HCT116 (cell line): Measurements from ENCODE around the gene P4HB. TPM values are rescaled to one million over a fixed set of nuclear protein-coding genes. Genes with fewer than 3 reads are reported as not detected.
"Not testable (repeated sequence)": the region's sequence is repeated elsewhere in the genome, so short reads cannot be mapped to it uniquely, and the experiment has no call there.

Source experiments
- ATAC-seq: fragments of 200-7000 bp; cut with Tn5 transposase; 2 replicates; pipeline ENCODE4 v1.9.1; 2020; ENCODE audit warnings: mild to moderate bottlenecking, moderate library complexity
- BruUV-seq: library from RNA; stranded (reverse); fragments of 400-500 nt; replicated peaks from 2 replicates; lab custom pipeline; 2021; lab: Mats Ljungman, UMichigan
- CTCF ChIA-PET: fragments of 300-600 bp; sonication (Branson Sonifier 250); formaldehyde crosslinking; loops from one replicate; lab custom pipeline; 2021; ENCODE audit warnings: antibody characterized with exemption; lab: Charles Lee
- POLR2A ChIA-PET: fragments of 300-600, 350-600 bp; sonication (Branson Sonifier 250); formaldehyde crosslinking; loops from one replicate; lab custom pipeline; 2021; ENCODE audit warnings: antibody characterized with exemption; lab: Charles Lee
- RAD21 ChIA-PET, 2 experiments: fragments of 300-600 bp; sonication (Branson Sonifier 250); formaldehyde crosslinking; loops; one replicate each; lab custom pipeline; 2023; ENCODE audit warnings: low total read pairs in 2 of 2; ENCODE audit not compliant: uncharacterized antibody in 2 of 2, unreplicated experiment in 2 of 2, low non-redundant PET in 1 of 2; lab: Charles Lee
- DNase-seq: peaks from one replicate; pipeline ENCODE4 v3.0.0-alpha.2; 2010; ENCODE audit warnings: low read depth, low spot score
- H2AFZ ChIP-seq: fragments of 200-600 bp; shearing (Covaris generic), sonication (generic); 2 replicates; pipeline ENCODE4 v1.6.1; 2017; ENCODE audit warnings: low read depth, mixed run types, mixed read lengths, antibody characterized with exemption, low read length; ENCODE audit not compliant: poor library complexity, severe bottlenecking
- H3K27ac ChIP-seq: 2 replicates; pipeline ENCODE4 v1.5.1; 2012; ENCODE audit warnings: low read depth, low read length
- H3K27me3 ChIP-seq: fragments of 200-600 bp; sonication (generic); 2 replicates; pipeline ENCODE4 v1.6.1; 2016; ENCODE audit warnings: mixed run types, low read length, mixed read lengths; ENCODE audit not compliant: insufficient read depth
- H3K36me3 ChIP-seq, 2 experiments: fragments of 200-500 bp in 1 of 2; fragments of 200-600 bp in 1 of 2; sonication (Bioruptor generic) in 1 of 2; sonication (generic) in 1 of 2; 2 replicates each; pipeline versions ENCODE4 v1.5.1 to v1.6.1; 2014 to 2016; ENCODE audit warnings: low read length in 2 of 2, inconsistent platforms in 1 of 2, mixed read lengths in 1 of 2, mixed run types in 1 of 2; ENCODE audit not compliant: insufficient read depth in 2 of 2, control insufficient read depth in 1 of 2
- H3K4me1 ChIP-seq, 2 experiments: fragments of 200-600 bp in 1 of 2; sonication (generic) in 1 of 2; 2 replicates each; pipeline versions ENCODE4 v1.5.1 to v1.6.1; 2012 to 2017; ENCODE audit warnings: low read length in 2 of 2, inconsistent platforms in 1 of 2, mild to moderate bottlenecking in 1 of 2, mixed read lengths in 1 of 2, mixed run types in 1 of 2, moderate library complexity in 1 of 2; ENCODE audit not compliant: insufficient read depth in 2 of 2, control insufficient read depth in 1 of 2
- H3K4me2 ChIP-seq: fragments of 200-600 bp; sonication (generic); 2 replicates; pipeline ENCODE4 v1.6.1; 2017; ENCODE audit warnings: mixed run types, low read length, mixed read lengths
- H3K4me3 ChIP-seq, 2 experiments: fragments of 200-600 bp in 1 of 2; sonication (generic) in 1 of 2; replicated peaks in 1 of 2; 2 replicates each; pipeline ENCODE4 v1.5.1; 2011 to 2016; ENCODE audit warnings: low read length in 2 of 2, control low read depth in 1 of 2, low read depth in 1 of 2, mild to moderate bottlenecking in 1 of 2, mixed read lengths in 1 of 2, mixed run types in 1 of 2
- H3K79me2 ChIP-seq: fragments of 200-600 bp; sonication (generic); 2 replicates; pipeline ENCODE4 v1.6.1; 2017; ENCODE audit warnings: mild to moderate bottlenecking, mixed run types, low read length, moderate library complexity, mixed read lengths; ENCODE audit not compliant: insufficient read depth
- H3K9ac ChIP-seq: fragments of 200-600 bp; sonication (generic); 2 replicates; pipeline ENCODE4 v1.6.1; 2016; ENCODE audit warnings: low read length, mixed read lengths
- H3K9me2 ChIP-seq: fragments of 200-600 bp; sonication (generic), shearing (Covaris generic); 2 replicates; pipeline ENCODE4 v1.6.1; 2017; ENCODE audit warnings: mixed run types, mild to moderate bottlenecking, moderate library complexity; ENCODE audit not compliant: insufficient read depth
- H3K9me3 ChIP-seq, 2 experiments: fragments of 200-500 bp in 1 of 2; fragments of 200-600 bp in 1 of 2; sonication (Bioruptor generic) in 1 of 2; sonication (generic) in 1 of 2; 2 replicates each; pipeline ENCODE4 v1.6.1; 2014 to 2017; ENCODE audit warnings: low read length in 2 of 2, mixed read lengths in 2 of 2, inconsistent platforms in 1 of 2, low read depth in 1 of 2, mild to moderate bottlenecking in 1 of 2, mixed run types in 1 of 2, moderate library complexity in 1 of 2; ENCODE audit not compliant: control insufficient read depth in 1 of 2, insufficient read depth in 1 of 2
- H4K20me1 ChIP-seq: fragments of 200-600 bp; sonication (generic), shearing (Covaris generic); 2 replicates; pipeline ENCODE4 v1.6.1; 2017; ENCODE audit warnings: mixed run types, mild to moderate bottlenecking, moderate library complexity; ENCODE audit not compliant: insufficient read depth
- POLR2A ChIP-seq: IDR thresholded peaks from 2 replicates; pipeline ENCODE4 v1.7.0; 2011; ENCODE audit warnings: borderline replicate concordance; ENCODE audit not compliant: insufficient read depth, insufficient read length; ENCODE audit errors: extremely low read depth
- POLR2AphosphoS5 ChIP-seq: IDR thresholded peaks from 2 replicates; pipeline ENCODE4 v1.6.1; 2011; ENCODE audit warnings: mild to moderate bottlenecking, low read depth, low read length, moderate library complexity
- intact Hi-C: fragments of 100-400 bp; cut with micrococcal nuclease; formaldehyde crosslinking; loops from 2 replicates; pipeline ENCODE4 v1.10.0; 2022
- total RNA-seq: library from RNA; stranded (reverse); gene quantifications from one replicate; pipeline ENCODE4 v1.2.1, GENCODE V29; 2021; ENCODE audit not compliant: unreplicated experiment

P4HB gene
- total RNA-seq, 1 experiment from 2014 or later: 1,043 TPM

- Histone ChIP-seq H3K27me3 (no peaks in the 10 kb centered on the region), H2AFZ (no peak overlapping the region)
- TF ChIP-seq POLR2A: no peak
- TF ChIP-seq POLR2AphosphoS5: no peak
- TF ChIP-seq, all 23 proteins: peak for 0
- Histone ChIP-seq H3K4me3 (no peak overlapping the region), H3K36me3 (peaks cover 18 to 30% of the 10 kb centered on the region in 2 experiments; a peak in 3 of 4 replicates), H3K9me2 (no peaks in the 10 kb centered on the region), H3K4me2 (no peak overlapping the region), H4K20me1 (no peaks in the 10 kb centered on the region), H3K4me1 (no peaks in the 10 kb centered on the region), H3K79me2 (no peaks in the 10 kb centered on the region), H3K9me3 (no peaks in the 10 kb centered on the region), H3K9ac (no peak overlapping the region), H3K27ac (no peak overlapping the region; the same call in 1 of the 2 replicates)
- POLR2A ChIA-PET: interaction anchor here (0.9 kb wide), 1 partner anchor 12 kb away, joined by 3 read pairs; no protein-coding TSS in a partner anchor
- RAD21 ChIA-PET: interaction anchor here in 1 of 2 experiments (0.6 kb wide), 1 partner anchor 157 kb away, joined by 4 read pairs; the partner anchor contains the start of genes ARL16 and HGS
- intact Hi-C loops: no loop called here
- CTCF ChIA-PET: no interaction called here
- ATAC-seq: no peak
- DNase-seq: no peak
- no TSS peak for BruUV-seq
These were observed 19.2 kb downstream of the P4HB start for GRCh38 chr17:81840826-81841778.

DNA sequence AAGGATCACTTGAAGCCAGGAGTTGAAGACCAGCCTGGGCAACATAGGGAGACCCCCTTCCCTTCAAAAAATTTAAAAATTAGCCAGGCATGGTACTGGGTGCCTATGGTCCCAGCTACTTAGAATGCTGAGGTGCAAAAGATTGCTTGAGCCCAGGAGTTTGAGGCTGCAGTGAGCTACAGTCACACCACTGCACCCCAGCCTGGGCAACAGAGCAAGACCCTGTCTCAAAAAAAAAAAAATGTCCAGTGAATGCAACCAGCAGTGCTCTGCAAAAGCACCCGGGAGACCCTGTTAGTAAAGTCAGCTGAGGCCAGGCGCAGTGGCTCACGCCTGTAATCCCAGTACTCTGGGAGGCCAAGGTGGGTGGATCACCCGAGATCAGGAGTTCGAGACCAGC lies 20.3 kb downstream of the P4HB start:
- CTCF ChIA-PET, H3K4me1 ChIP-seq, H3K9me2 ChIP-seq, DNase-seq, BruUV-seq, intact Hi-C loops, ATAC-seq, H2AFZ ChIP-seq, H3K79me2 ChIP-seq, H3K9me3 ChIP-seq, H4K20me1 ChIP-seq, H3K9ac ChIP-seq, POLR2A ChIA-PET, H3K27ac ChIP-seq, RAD21 ChIA-PET, H3K4me3 ChIP-seq, H3K27me3 ChIP-seq, H3K4me2 ChIP-seq: not testable (repeated sequence)
- peaks cover 8 to 21% of the 10 kb centered on the region in 2 experiments; a peak in 3 of 4 replicates for H3K36me3 ChIP-seq
